Glomerular endothelial cell (primary cell): ENCODE results near the gene CCDC78. TPM values are rescaled to one million over a fixed set of nuclear protein-coding genes. Genes with fewer than 3 reads are reported as not detected.

ENCODE experiments used
- DNase-seq: peaks from one replicate; pipeline ENCODE4 v3.0.0-alpha.2; 2011; ENCODE audit warnings: low read depth, low spot score; ENCODE audit errors: extremely low read depth
- total RNA-seq: library from RNA; depleted of rRNA; stranded (reverse); fragments of >200 nt; gene quantifications from 2 replicates; pipeline ENCODE4 v1.2.3, GENCODE V29; 2015

The CCDC78 gene
- total RNA-seq, 1 donor from 2014 or later, result 0.41 TPM

- no peak for DNase-seq
Measured at GRCh38 chr16:680967-681745, 45.1 kb downstream of the CCDC78 start.

- no peak for DNase-seq
Measured at GRCh38 chr16:680625-680945, 45.7 kb downstream of the CCDC78 start.

GRCh38 chr16:679814-680624 lies 46.2 kb downstream of the CCDC78 start, which contains the start of gene STUB1:
STUB1 (plus strand) TSS chr16:680410; CDS start chr16:680526, 116 bp downstream.
- DNase-seq, result no peak

GRCh38 chr16:678858-679813 lies 47.1 kb downstream of the CCDC78 start:
- no peak for DNase-seq

- DNase-seq, result no peak
Measured at GRCh38 chr16:678209-678857, 47.9 kb downstream of the CCDC78 start.

GRCh38 chr16:677316-678190 lies 48.7 kb downstream of the CCDC78 start:
- no peak for DNase-seq

GRCh38 chr16:676913-677312 lies 49.3 kb downstream of the CCDC78 start:
- no peak for DNase-seq

- DNase-seq, result no peak
Measured at GRCh38 chr16:676565-676902, 49.7 kb downstream of the CCDC78 start.

- DNase-seq, result no peak
Measured at GRCh38 chr16:675884-676564, 50.2 kb downstream of the CCDC78 start.

GRCh38 chr16:674968-675883 lies 51.0 kb downstream of the CCDC78 start, which contains the start of gene RHBDL1:
RHBDL1 (plus strand) TSS chr16:675671; CDS start chr16:675791, 120 bp downstream.
- no peak for DNase-seq

GRCh38 chr16:674214-674881 lies 51.9 kb downstream of the CCDC78 start:
- DNase-seq, result no peak

GRCh38 chr16:673399-673991 lies 52.7 kb downstream of the CCDC78 start:
- DNase-seq, result no peak

- DNase-seq, result no peak
Measured at GRCh38 chr16:672851-673250, 53.4 kb downstream of the CCDC78 start.
